GM18951 (cell line): ENCODE results near the gene VAPB.

Experiments
- POLR2A ChIP-seq: IDR thresholded peaks from 4 replicates; pipeline ENCODE4 v1.6.1; 2011; ENCODE audit warnings: mild to moderate bottlenecking; ENCODE audit not compliant: insufficient read length, insufficient read depth; ENCODE audit errors: extremely low read depth
- in situ Hi-C: fragments of 300-500 bp; cut with MboI; formaldehyde crosslinking; loops from one replicate; pipeline ENCODE4 v1.12.0; 2022; ENCODE audit warnings: low sequenced_read_pairs, mixed read lengths, inconsistent platforms; ENCODE audit not compliant: unreplicated experiment

VAPB gene

DNA sequence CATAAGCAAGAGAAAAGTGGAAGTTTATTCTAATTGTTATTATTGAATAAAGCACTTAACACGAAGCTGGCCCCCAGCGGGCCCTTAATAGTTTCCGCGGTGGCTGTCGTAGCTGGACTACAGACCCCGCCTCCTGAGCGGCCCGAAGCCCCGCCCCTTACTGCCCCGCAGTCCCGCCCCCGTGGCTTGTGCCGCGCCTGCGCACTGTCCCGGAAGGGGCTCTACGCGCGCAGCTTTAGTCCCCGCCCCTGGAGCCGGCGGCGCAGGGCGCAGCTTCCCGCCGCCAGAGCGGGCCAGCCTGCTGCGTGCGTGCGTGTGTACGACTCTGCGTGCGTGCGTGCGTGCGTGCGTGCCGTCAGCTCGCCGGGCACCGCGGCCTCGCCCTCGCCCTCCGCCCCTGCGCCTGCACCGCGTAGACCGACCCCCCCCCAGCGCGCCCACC lies at the start of gene VAPB:
VAPB (plus strand) TSS at position 348 of the 442 bp plus-strand sequence. CDS start 231 bp downstream, outside the sequence.
- in situ Hi-C loops, result no loop called here

GRCh38 chr20:58339741-58340140 lies 49.3 kb upstream of the VAPB start:
- no peak for TF ChIP-seq POLR2A
- in situ Hi-C loops, result no loop called here

More for the DNA sequence above, at the start of gene VAPB:
- peak; percentile 84 for TF ChIP-seq POLR2A

DNA sequence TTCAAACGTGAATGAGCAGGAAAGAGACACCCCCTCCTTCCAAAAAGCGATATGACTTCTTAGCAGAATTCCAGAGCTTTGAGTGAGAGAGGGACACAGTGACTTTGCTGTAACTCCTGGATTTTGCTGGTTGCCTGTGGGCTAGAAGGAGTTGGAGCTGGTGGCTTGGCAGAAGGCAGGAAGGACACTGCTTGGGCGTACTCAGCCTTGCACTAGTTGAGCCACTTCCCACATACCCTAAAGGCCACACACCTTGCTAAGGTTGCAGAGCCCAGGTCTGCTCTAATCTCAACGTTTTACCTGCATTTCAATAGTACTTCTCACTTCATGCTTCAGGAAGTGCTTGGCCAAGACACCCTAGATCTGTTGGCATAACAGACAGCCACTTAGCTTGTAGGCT lies 48.9 kb upstream of the VAPB start:
- in situ Hi-C loops, result no loop called here

DNA sequence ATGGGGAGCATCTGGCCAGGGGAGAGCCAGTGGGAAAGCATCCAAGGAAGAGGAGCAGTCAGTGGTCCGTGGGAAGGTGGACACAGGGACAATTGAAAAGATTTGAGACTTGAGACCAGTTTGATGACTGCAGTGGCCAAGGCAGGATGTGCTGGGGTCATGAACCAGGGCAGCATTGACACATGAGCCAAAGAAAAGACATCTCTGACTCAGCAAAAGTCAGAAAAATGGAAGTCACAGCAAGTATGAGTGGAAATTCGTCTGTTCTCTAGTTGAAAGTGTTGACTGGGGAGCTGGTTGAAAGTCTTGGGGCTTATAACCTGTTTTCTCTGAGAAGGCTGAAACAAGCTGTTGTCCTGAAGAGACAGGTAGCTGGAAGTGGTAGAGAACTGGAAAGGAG lies 48.2 kb upstream of the VAPB start:
- in situ Hi-C loops, result no loop called here
- TF ChIP-seq POLR2A, result no peak

More for the DNA sequence above, 48.9 kb upstream of the VAPB start:
- no peak for TF ChIP-seq POLR2A

DNA sequence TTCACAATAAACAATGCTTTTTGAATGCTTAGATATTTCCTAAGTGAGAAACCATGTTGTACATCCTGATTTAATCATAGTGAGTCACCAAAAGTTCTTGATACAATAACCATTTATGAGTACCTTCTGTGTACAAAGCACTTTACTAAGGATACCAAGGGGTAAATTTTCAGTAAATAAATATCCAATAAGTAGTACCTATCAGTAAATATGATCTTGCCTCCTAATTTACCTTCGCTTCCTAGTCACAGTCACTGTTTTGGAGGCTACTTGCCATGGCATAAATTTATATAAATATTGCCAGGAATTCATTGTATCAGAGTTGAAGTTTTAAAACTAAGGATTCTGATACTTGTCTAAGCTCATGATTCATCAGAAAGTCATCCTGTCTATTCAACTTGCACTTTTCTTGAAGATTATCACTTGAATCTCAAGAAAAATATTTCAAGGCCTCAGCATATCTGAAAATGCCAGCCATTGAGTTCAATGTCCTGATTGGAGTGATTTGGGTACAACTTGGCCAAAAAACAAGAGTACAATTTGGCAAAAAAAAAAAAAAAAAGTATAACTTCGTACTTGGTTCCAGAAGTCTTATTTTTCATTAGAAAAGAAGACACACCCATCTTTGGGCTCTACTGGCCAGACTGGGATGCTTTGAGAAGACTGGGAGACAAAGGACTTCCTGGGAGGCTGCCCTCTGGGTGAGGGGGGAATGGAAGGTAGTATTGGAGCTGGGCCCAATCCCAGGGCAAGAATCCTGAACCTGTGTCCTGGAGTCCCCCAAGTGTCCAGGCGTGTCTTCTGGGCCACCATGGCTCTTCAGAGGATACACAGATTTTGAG lies 46.7 kb upstream of the VAPB start:
- TF ChIP-seq POLR2A, result no peak
- in situ Hi-C loops, result no loop called here

DNA sequence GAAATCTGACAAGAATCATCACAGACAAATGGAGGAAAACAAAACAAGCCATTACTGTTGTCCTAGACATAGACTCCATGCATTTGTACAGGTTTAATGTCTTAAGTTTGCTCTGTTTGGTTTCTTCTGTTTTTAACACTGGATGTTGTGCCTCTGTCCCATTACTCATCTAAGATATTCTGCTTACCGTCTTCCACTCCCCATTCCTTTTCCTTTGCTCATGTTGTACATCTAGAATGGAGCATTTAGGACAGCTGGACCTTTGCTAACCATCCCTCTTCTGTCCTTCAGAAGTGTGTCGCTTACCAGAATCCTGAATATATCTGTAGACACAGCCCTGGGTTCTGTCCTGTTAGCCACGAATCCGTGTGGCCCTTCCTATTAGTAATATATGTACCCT lies 44.3 kb upstream of the VAPB start:
- in situ Hi-C loops, result no loop called here
- no peak for TF ChIP-seq POLR2A

DNA sequence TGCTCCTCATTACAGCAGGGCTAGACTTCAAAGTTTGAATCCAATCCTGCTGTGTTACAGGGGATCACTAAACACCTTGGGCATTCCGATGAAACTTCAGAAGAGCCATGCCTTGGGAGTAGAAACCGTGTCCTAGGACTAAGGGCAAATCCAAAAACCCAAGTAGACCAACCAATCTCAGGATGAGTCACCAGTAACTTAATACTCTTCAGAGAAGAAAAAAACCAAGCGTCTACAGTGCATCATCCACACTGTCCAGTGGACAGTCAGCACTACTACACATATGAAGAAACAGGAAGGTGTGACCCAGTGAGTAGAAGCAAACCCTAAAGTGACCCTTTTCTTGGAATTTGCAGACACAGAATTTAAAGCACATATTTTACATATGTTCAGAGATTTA lies 39.5 kb upstream of the VAPB start:
- TF ChIP-seq POLR2A, result no peak
- in situ Hi-C loops, result no loop called here

DNA sequence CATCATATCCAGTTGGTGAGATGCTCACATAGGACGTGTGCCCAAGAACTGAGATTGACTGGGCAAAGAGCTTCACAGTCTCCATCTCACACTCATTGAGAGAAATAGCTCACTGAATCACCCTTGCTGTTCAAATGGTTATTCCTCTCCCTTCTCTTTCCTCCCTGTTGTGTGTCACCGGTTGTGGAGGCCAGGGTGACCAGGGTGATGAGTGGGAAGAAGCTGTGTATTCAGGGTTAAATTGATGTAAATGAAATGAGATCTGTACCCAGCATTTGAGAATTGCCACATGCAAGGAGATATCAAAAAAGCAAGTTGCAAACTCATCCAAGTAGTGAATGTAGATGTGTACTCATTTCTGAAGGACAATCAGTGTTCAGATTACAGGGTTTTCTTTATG lies 36.6 kb upstream of the VAPB start:
- in situ Hi-C loops, result no loop called here
- TF ChIP-seq POLR2A, result no peak

DNA sequence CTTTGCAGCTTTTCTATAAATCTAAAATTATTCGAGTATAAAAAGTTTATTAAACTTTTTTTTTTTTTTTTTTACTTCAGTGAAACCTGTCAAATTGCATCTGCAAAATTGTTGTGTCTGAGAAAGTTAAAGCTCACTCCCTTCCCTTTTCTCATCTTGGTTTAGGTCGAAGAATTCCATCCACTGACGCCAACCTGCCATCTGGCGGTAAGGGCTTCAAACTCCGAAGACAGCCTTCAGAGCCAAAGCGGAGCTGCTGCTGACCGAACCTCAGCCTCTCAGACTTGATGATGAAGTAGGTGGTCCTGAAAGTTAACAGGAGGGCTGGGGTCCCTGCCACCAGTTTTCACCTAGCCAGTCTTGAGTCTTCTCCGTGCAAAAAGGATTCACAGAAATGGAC lies 29.6 kb upstream of the VAPB start:
- in situ Hi-C loops, result no loop called here
- no peak for TF ChIP-seq POLR2A

- in situ Hi-C loops, result no loop called here
Observed at GRCh38 chr20:58360936-58361335, 28.1 kb upstream of the VAPB start.

DNA sequence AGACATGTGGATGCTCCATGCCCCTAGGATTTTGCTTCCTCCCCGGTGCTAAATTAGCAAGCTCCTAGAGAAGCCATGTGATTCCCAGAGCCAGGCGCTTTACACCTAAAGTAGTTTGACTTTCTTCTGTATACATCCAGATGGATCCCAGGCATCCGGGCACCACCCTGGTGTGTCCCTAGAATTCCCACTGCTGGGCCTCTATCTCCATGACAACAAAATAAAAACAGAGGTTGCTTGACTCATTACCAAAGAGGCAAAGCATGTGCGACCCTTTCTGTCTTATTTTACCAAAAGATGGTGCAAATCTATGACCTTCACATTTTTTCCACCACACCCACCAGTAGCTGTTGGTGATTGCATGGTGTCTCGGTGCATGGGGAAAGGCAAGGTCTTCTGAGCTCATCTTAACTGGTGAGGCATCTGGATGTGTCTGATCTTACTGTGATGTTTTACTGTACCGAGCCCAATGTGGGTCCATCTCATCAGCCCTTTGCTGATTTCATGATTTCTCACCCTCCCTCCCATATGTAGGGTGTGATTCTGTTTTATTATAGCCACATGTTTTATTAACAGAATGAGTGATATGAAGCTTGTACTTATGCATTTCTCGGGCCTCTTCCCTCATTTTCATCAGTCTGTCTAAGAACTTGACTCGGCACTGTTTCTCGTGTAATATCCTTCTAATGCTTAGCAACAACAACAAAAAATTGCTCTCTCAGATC lies 27.4 kb upstream of the VAPB start:
- TF ChIP-seq POLR2A, result no peak
- in situ Hi-C loops, result no loop called here

More at GRCh38 chr20:58360936-58361335, 28.1 kb upstream of the VAPB start:
- TF ChIP-seq POLR2A, result no peak

GRCh38 chr20:58362206-58362516 lies 26.9 kb upstream of the VAPB start:
- in situ Hi-C loops, result no loop called here
- TF ChIP-seq POLR2A, result no peak

- in situ Hi-C loops, result no loop called here
Observed at GRCh38 chr20:58362970-58363369, 26.1 kb upstream of the VAPB start.

GRCh38 chr20:58366866-58367265 lies 22.2 kb upstream of the VAPB start:
- in situ Hi-C loops, result no loop called here
- TF ChIP-seq POLR2A, result no peak

More at GRCh38 chr20:58362970-58363369, 26.1 kb upstream of the VAPB start:
- no peak for TF ChIP-seq POLR2A
